Measurements from ENCODE around the gene CWC25. TPM values are rescaled to one million over a fixed set of nuclear protein-coding genes. Genes with fewer than 3 reads are reported as not detected.

The CWC25 gene
- total and polyA plus RNA-seq, 7 donors = 11.3 to 32.4 (median 16.4) TPM

DNA sequence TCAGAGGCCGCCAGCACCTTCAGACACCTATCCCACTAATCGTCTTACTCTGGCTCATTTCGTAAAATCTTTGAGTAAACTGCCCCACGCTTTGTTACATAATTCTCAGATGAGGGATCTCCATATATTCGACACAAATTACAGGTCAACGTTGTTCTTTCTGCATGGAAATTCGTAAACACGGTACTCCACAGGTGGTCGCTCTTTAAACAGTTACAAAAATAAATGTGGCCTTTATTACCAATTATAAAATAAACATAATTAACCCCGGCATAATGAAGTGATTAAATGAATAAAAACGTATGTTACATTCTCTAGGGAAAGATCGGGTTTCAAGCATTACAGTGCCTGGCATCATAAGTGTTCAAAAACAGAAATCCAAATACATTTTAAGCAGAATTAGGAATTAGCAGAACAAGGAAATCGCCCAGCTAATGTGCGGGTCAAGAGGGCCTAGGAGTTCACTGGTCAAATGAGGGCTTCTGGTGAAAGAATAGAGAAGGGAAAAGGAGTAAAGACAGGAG is 24.8 kb downstream of the CWC25 start:
- no peak for DNase-seq
- H3K36me3 ChIP-seq = peaks cover 21 to 43% (median 38%) of the 10 kb centered on the region in 4 donors
- 16 to 23% methylated on average over 14 of the region's 14 CpGs for WGBS, 2 donors

DNA sequence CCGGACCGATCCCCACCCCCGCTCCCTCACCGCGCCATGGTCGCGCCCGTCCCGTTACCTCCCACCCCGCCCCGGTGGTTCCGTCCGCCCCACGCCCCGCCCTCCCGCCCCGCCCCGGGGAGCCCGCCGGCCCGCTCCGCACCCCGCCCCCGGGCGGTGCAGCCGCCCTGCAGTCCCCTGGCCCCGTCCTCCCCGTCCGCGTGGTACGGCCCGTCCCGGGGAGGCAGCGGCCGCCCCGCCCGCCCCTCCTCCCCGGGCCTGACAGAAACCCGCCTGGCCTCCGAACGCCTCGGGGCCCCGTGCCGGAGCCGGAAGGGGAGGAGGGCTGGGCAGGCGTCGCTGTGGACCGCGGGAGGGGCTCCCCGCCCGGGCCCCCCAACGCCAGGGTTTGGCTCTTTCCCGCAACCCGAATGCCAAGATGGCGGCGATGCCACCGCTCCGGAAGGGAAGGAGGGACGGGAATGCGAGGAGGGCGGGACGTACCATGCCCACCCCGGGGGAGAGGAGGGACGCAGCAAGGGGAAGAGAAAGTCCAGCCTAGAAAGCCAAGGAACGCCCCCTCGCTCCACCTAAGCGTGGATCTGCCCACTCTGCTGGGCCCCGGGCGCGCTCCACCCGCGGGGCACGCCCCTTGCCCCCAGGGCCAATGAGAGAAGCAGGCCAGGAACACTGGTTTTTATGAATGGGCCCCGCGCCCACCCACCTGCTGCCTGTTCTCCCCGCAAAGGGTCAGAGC is 25.5 kb downstream of the CWC25 start, which contains the start of gene PIP4K2B:
PIP4K2B (minus strand) TSS at position 56 of the 736 bp plus-strand sequence. CDS start 132 bp downstream, outside the sequence.
- Histone ChIP-seq H3K9me3 (no peaks in the 10 kb centered on the region), H3K36me3 (peaks cover 18 to 37% (median 33%) of the 10 kb centered on the region in 4 donors), H3K4me3 (peak within 1 kb of the TSS; percentile 56 to 96 (median 76)), H3K27me3 (no peaks in the 10 kb centered on the region), H3K4me1 (peaks cover 0 to 38% (median 27%) of the 10 kb centered on the region in 4 donors), H3K27ac (peak within 1 kb of the TSS; percentile 99 to 100 (median 100))
- WGBS, 2 donors = 0 to 1% methylated on average over 76 of the region's 76 CpGs
- TF ChIP-seq POLR2A (IDR thresholded peaks at IDR 0.05) (no peak), POLR2AphosphoS5 (IDR thresholded peaks at IDR 0.05) (peak; percentile 36 to 79 (median 76)), CTCF (IDR thresholded peaks at IDR 0.05) (no peak)
- peak; percentile 99 for DNase-seq
- intact Hi-C loops (cut with DNase I) = loop anchor here (1.0 kb wide), 1 partner anchor 69 kb away; the partner anchor contains the start of gene CISD3

More for the DNA sequence above, 24.8 kb downstream of the CWC25 start:
- intact Hi-C loops (cut with DNase I) = no loop called here
- H3K27ac ChIP-seq = peak overlapping the region; percentile 99 to 100 (median 100)
- peak overlapping the region; percentile 56 to 96 (median 76) for H3K4me3 ChIP-seq
- H3K27me3 ChIP-seq = no peaks in the 10 kb centered on the region
- H3K4me1 ChIP-seq = peaks cover 0 to 38% (median 27%) of the 10 kb centered on the region in 4 donors
- TF ChIP-seq POLR2A (IDR thresholded peaks at IDR 0.05) = no peak
- TF ChIP-seq POLR2AphosphoS5 (IDR thresholded peaks at IDR 0.05) = no peak
- no peak for TF ChIP-seq EP300 (IDR thresholded peaks at IDR 0.05)
- TF ChIP-seq CTCF (IDR thresholded peaks at IDR 0.05) = no peak
- no peaks in the 10 kb centered on the region for H3K9me3 ChIP-seq

DNA sequence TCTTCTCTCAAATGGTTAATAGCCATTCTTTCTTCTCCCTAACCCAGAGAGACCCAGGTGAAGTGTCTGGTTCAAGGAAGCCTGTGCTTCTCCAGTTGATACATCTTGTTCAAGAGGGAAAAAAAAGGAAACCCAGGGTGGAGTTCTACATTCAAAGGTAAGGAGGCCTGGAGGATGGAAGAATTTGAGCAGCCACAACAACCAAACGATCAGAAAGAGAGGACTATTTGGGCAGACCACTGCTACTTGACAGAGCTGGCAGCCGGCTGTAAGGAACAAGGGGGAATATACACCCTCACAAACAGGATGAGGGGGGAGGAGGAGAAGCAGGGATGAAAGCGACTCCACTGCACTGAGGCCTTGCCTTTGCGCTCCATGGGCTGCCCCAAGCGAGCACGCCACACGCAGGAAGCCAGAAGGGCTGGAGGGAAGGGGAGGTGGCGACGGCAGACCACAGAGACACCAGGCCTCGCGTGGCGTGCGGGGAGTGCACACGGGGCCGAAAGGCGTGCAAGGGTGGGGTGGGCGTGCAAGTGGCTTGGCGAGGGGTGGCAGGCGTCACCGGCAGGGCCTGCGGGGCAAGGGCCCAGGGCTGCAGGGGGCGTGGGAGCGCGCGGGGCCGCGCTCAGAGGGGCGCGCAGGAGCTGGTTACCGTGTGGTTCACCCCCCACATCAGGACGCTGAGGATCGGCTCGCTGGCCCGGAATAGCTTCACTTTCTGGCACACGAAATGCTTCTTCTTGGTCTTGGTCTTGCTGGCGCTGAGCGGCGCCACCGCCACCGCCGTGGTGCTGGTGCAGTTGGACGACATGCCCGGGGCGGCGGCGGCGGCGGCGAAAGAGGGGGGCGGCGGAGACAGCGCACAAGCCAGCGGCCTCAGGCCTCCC is 26.3 kb downstream of the CWC25 start:
- H3K4me3 ChIP-seq = peak overlapping the region; percentile 56 to 96 (median 76)
- TF ChIP-seq EP300 (IDR thresholded peaks at IDR 0.05) = no peak
- peak in 2 of 4 donors; percentile 13 to 26 for TF ChIP-seq POLR2AphosphoS5 (IDR thresholded peaks at IDR 0.05)
- peaks cover 0 to 38% (median 27%) of the 10 kb centered on the region in 4 donors for H3K4me1 ChIP-seq
- peak overlapping the region; percentile 99 to 100 (median 100) for H3K27ac ChIP-seq
- H3K36me3 ChIP-seq = peaks cover 15 to 29% (median 26%) of the 10 kb centered on the region in 4 donors
- H3K27me3 ChIP-seq = no peaks in the 10 kb centered on the region
- intact Hi-C loops (cut with DNase I) = loop anchor here (1.0 kb wide), 1 partner anchor 69 kb away; the partner anchor contains the start of gene CISD3
- WGBS, 2 donors = 0% methylated on average over 53 of the region's 53 CpGs
- no peaks in the 10 kb centered on the region for H3K9me3 ChIP-seq
- DNase-seq = peak; percentile 77

DNA sequence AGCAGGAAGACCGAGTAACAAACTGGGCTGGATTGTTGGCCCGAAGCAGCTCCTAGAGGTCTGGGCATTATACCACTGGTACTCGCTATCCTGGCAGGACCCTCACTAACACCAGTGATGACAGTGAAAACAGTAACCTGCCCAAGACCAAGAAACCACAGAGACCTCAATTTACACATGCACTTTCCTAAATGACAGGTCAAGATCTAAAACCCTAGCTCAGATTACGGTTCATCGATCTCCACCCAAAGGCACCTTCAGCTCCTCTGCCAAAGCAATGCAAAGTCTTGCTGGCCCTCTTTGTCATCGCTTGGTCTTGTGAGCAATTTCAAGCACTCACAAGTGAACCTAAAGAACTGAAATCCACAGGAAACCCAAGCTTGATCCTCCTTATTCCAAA is 27.3 kb downstream of the CWC25 start:
- H3K27me3 ChIP-seq = no peaks in the 10 kb centered on the region
- 85 to 94% methylated on average over 6 of the region's 6 CpGs for WGBS, 2 donors
- intact Hi-C loops (cut with DNase I) = no loop called here
- peaks cover 14 to 18% (median 17%) of the 10 kb centered on the region in 4 donors for H3K36me3 ChIP-seq
- peak overlapping the region in 3 of 4 donors; percentile 56 to 96 (median 84) for H3K4me3 ChIP-seq
- H3K9me3 ChIP-seq = no peaks in the 10 kb centered on the region
- H3K4me1 ChIP-seq = peaks cover 0 to 38% (median 27%) of the 10 kb centered on the region in 4 donors
- no peak for TF ChIP-seq EP300 (IDR thresholded peaks at IDR 0.05)
- TF ChIP-seq POLR2AphosphoS5 (IDR thresholded peaks at IDR 0.05) = no peak
- no peak for TF ChIP-seq CTCF (IDR thresholded peaks at IDR 0.05)
- TF ChIP-seq POLR2A (IDR thresholded peaks at IDR 0.05) = no peak
- H3K27ac ChIP-seq = peak overlapping the region; percentile 99 to 100 (median 100)
- DNase-seq = no peak
